ENCODE measurements around the gene FPR3.

- TF ChIP-seq CTCF (IDR thresholded peaks at IDR 0.05) (no peak), EZH2 (IDR thresholded peaks at IDR 0.05) (no peak)
Measured at GRCh38 chr19:51781999-51782398, 13.0 kb upstream of the FPR3 start.
